HG03575 (cell line): Measurements from ENCODE around the gene TMEM200C.
"Not testable (repeated sequence)": the region's sequence is repeated elsewhere in the genome, so short reads cannot be mapped to it uniquely, and the experiment has no call there.

ENCODE experiments used
- ATAC-seq: cut with Tn5 transposase; IDR thresholded peaks from one replicate; pipeline ENCODE4 v1.9.1; 2021; ENCODE audit not compliant: unreplicated experiment, insufficient number of reproducible peaks, low FRiP score; ENCODE audit errors: extremely low read depth

TMEM200C gene

GRCh38 chr18:5893956-5894610 lies 1.2 kb downstream of the TMEM200C start:
- no peak for ATAC-seq

GRCh38 chr18:5892823-5893431 lies 2.4 kb downstream of the TMEM200C start:
- no peak for ATAC-seq

- no peak for ATAC-seq
These were observed 3.5 kb downstream of the TMEM200C start for GRCh38 chr18:5891854-5892215.

GRCh38 chr18:5891184-5891853 lies 4.0 kb downstream of the TMEM200C start:
- ATAC-seq, result no peak

- ATAC-seq, result no peak
These were observed 4.8 kb downstream of the TMEM200C start for GRCh38 chr18:5890331-5891183.

GRCh38 chr18:5885361-5885760 lies 10.0 kb downstream of the TMEM200C start:
- no peak for ATAC-seq

- no peak for ATAC-seq
These were observed 10.9 kb downstream of the TMEM200C start for GRCh38 chr18:5884375-5884774.

GRCh38 chr18:5879479-5879882 lies 15.8 kb downstream of the TMEM200C start:
- ATAC-seq, result no peak

GRCh38 chr18:5876891-5877290 lies 18.4 kb downstream of the TMEM200C start:
- no peak for ATAC-seq

GRCh38 chr18:5874336-5874735 lies 21.0 kb downstream of the TMEM200C start:
- no peak for ATAC-seq

GRCh38 chr18:5872886-5873285 lies 22.4 kb downstream of the TMEM200C start:
- no peak for ATAC-seq

- ATAC-seq, result no peak
These were observed 23.9 kb downstream of the TMEM200C start for GRCh38 chr18:5871426-5871825.

GRCh38 chr18:5868218-5868854 lies 27.0 kb downstream of the TMEM200C start:
- ATAC-seq, result no peak

- no peak for ATAC-seq
These were observed 29.8 kb downstream of the TMEM200C start for GRCh38 chr18:5865521-5865920.

- ATAC-seq, result not testable (repeated sequence)
These were observed 33.2 kb downstream of the TMEM200C start for GRCh38 chr18:5862127-5862526.

- ATAC-seq, result no peak
These were observed 38.1 kb downstream of the TMEM200C start for GRCh38 chr18:5857180-5857579.

- no peak for ATAC-seq
These were observed 42.1 kb downstream of the TMEM200C start for GRCh38 chr18:5853253-5853652.

GRCh38 chr18:5851998-5852397 lies 43.3 kb downstream of the TMEM200C start:
- no peak for ATAC-seq

GRCh38 chr18:5842653-5843052 lies 52.7 kb downstream of the TMEM200C start:
- ATAC-seq, result no peak
